ENCODE data around the gene SLC6A2.

Gene SLC6A2

DNA sequence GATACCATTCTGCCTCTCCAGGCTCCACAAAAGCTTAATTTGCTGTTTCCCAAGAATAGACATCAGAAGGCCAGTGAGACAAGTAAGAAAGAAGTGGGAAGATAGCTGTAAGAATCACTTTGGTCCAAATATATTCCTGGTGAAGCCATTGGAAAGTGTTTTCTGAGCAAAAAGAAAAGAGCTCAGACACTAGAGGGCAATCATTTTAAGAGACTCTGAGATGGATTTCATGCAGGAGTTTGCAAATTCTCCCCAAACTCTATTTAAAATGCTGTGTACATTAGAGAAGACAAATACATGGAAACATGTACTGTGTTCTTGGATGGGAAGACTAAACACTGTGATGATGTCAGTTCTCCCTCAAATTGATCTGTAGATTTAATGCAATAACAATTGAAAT lies 8.0 kb upstream of the SLC6A2 start:
- DNase-seq: no peak

DNA sequence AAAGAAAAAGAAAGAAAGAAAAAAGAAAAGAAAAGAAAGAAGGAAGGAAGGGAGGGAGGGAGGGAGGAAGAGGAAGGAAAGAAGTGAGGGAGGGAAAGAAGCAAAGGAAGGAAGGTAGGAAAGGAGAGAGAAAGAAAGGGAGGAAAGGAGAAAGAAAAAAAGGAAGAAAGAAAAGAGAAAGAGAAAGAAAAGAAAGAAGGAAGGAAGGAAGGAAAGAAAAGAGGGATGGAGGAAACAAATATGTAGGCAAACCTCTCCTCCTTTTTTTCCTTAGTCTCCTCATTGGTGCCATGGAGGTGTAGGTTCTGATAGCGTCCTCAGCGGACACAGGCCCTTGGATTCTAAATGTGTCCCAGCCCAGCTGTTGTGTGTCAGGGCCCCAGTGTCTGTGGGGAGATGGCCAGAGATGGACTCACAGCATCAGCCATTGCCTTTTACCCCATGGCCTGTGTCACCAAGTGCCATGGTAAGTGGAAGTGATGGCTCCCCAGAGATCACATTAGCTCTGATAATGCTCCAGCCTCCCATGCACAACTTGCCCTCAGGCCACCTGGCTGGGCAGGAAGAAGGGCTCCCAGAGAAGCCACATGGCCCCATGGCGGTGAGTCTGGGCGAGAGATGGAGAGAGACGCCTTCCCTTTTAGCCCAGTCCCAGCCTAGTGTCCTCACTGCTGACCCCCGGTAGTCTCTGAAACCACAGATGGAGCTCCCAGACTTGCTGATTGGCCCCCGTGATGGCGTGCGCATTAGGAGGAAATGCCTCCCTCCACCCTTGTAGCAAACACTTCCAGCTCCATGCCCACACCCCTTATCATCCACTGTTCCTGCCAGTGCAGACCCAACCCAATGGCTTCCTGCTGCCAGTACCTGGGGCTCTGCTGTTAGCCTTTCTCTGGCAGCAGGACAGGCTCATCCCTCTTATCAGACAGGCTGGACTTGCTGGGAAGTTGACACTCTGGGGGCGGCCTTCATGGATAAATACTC lies 3.7 kb upstream of the SLC6A2 start:
- no peak for DNase-seq

GRCh38 chr16:55653106-55653505 lies 2.7 kb upstream of the SLC6A2 start:
- no peak for DNase-seq

- DNase-seq: no peak
Observed at GRCh38 chr16:55655381-55655896, 349 bp upstream of the SLC6A2 start.

DNA sequence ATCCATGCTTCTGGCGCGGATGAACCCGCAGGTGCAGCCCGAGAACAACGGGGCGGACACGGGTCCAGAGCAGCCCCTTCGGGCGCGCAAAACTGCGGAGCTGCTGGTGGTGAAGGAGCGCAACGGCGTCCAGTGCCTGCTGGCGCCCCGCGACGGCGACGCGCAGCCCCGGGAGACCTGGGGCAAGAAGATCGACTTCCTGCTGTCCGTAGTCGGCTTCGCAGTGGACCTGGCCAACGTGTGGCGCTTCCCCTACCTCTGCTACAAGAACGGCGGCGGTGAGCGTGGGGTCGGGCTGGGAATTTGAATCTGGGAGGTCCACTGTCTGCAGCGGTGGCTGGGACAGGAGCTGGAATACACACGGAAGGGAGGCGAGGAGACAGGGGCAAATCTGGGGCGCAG lies 904 bp downstream of the SLC6A2 start:
- no peak for DNase-seq

GRCh38 chr16:55657616-55658015 lies 1.8 kb downstream of the SLC6A2 start:
- DNase-seq: no peak

- DNase-seq: no peak
Observed at GRCh38 chr16:55658898-55659420, 3.2 kb downstream of the SLC6A2 start.

GRCh38 chr16:55660026-55660425 lies 4.2 kb downstream of the SLC6A2 start:
- no peak for DNase-seq

DNA sequence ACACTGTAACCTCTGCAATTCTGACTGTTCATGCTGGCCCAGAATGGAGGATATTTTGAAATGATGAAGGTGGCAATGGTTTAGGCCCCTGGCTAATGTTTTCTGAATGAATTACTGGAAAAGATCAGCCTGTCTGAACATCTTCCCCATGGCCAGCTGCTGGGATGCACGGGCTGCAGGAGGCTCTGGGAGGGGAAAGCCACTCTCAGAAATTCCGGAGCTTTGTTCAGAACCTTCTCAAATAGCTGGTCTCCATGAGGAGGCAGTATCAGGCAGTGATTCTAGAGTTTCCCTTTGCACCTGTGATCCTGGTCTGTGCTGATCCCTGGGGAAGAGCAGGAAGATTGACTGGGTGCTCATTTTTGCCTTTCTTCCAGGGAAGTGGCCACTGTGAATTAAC lies 5.0 kb downstream of the SLC6A2 start:
- DNase-seq: no peak

DNA sequence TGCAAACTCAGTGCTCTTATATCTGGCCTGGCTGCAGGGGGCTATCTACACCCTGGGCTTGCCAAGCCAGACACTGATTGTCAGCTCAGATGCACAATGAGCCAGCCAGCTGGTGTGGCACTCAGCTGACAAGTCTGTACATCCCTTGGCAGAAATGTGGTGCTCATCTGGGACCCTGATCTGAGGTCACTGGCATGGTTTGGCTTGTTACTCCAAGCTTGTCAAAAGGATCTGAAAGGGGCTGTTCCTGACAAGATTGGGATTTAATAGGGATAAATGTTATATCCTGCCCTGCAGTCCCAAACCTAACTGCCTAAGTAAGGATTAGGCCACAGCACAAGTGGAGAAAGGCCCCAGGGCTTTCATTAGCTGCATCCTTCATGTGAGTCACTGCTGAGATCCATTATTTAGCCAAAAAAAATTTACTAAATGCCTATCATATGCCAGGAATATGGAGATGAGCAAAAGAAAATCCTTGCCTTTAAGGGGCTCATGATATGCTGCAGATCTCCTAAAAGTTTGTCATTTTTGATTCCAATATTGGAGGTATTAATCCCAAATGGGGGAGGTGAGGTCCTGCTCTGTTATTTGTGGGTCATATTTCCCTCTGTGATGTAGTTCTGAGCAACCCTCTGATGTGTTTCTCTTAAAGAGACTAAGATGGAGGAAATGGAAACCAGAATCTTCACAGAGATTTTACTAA lies 6.3 kb downstream of the SLC6A2 start:
- DNase-seq: no peak

DNA sequence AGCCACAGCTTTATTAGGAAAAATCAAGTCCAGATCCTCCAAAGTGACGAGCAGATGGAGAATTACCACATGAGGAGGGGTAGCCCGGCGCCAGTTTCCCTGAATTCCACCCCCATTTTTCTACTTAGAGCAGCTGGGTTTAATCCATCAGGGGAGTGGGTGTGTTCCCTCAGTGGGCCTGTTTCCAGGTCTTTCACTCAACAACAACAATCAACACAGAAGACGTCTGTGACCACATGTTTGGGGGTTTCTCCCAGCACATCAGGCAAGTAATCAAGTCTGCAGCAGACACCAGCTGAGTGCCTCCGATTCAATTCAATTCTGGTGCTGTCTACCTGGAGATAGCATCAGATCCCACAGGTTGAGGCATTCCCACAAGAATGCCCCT lies 6.8 kb downstream of the SLC6A2 start:
- DNase-seq: no peak

GRCh38 chr16:55663225-55663624 lies 7.4 kb downstream of the SLC6A2 start:
- DNase-seq: no peak

DNA sequence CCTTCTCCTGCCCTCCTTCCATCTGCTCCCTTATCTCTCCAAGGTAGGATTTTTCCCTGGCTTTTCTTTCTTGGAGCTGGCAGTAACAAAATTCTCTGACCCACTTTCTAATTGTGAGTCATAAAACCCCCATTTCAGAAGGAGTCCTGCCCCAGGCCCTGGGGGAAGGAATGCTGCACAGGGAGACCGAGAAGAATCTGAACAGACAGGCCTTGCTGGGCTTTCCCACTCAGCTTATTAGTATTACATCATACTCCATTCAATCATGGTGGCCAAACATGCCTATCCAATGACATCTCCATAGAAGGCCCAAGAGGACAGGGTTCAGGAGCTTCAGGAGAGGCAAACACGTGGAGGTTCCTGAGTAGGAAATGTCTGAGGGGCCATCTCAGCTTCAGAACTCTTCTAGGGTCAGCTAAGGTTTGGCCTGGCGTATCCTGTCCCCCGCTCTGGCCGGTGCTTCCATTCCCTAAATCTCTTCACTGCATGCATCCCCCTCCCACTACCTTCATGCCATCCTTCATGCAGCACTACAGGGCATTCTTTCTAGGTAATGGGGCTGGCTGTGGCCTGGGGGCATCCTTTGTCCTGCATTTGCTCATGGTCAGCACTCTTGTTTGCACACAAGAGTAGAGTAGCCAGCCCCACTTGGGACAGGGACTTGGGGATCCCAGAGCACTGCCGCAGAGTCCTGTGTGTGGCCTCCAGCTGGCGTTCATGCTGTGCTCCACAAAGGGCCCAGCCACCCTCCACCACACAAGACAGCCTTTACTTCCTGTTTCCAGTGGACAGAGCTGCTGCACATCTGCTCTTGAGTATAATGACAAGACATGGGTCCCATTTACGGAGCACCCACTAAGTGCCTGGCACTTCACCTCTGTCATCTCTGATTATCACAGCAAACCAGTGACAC lies 8.2 kb downstream of the SLC6A2 start:
- no peak for DNase-seq

GRCh38 chr16:55664786-55665407 lies 9.1 kb downstream of the SLC6A2 start:
- no peak for DNase-seq

DNA sequence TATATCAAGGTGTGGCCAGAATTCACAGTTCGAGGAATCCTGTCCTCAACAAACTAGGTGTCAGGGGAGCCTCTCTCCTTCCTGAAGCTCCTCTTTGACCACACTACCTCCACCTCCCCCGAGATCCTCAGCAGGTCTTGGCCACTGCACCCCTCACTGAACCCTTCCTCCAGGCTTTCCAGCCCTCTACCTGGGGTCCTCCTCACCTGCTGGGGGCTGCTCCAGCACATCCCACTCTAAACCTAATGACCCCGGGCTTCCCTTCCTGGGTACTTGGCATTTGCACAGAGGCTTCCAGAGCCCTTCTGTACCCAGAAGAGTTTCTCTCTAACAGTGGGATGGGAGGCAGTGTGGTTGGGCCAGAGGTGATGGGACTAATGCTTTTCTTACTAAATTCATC lies 9.7 kb downstream of the SLC6A2 start:
- DNase-seq: no peak

DNA sequence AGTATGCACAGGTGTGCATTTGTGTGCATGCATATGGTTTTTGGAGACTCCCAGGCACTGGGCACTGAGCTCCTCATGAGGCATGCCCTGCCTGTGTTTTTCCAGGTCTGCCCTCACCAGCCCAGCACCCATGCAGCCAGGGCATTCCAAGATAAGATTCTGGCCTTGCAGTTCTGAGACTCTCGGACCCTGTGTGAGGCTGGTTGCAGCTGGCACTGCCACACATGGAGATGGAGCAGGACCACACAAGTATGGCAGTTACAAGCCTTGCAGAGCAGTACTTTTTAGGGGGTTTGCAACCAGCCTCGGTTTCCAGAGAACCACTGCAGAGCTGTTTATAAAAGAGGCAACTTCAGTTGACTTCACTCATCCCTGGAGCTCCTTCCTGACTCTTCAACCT lies 10.2 kb downstream of the SLC6A2 start:
- DNase-seq: no peak

GRCh38 chr16:55667753-55668152 lies 12.0 kb downstream of the SLC6A2 start:
- DNase-seq: no peak

- no peak for DNase-seq
Observed at GRCh38 chr16:55668340-55669281, 12.8 kb downstream of the SLC6A2 start.

GRCh38 chr16:55671206-55671973 lies 15.6 kb downstream of the SLC6A2 start:
- DNase-seq: no peak

DNA sequence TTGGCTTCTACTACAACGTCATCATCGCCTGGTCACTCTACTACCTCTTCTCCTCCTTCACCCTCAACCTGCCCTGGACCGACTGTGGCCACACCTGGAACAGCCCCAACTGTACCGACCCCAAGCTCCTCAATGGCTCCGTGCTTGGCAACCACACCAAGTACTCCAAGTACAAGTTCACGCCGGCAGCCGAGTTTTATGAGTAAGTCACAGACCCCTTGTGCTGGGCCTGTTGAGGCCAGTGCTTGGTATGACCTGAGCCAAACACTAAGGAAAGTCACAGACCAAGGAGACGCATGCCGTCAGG lies 16.1 kb downstream of the SLC6A2 start:
- DNase-seq: no peak

All from DMS 273 treated with DMSO at 0.1 percent for 48 hours (cell line).